ENCODE measurements around the gene COG5.

The COG5 gene

GRCh38 chr7:107450970-107451369 is 112.8 kb downstream of the COG5 start:
- Histone ChIP-seq H3K9me2 (ENCODE audit: low read depth, low read length) (no peaks in the 10 kb centered on the region), H3K79me2 (ENCODE audit: insufficient read depth, low read length) (no peaks in the 10 kb centered on the region), H3F3A (ENCODE audit: insufficient read depth, low read length) (no peaks in the 10 kb centered on the region), H4K20me1 (ENCODE audit: insufficient read depth, low read length) (no peaks in the 10 kb centered on the region), H3K36me3 (ENCODE audit: insufficient read depth, low read length) (no peaks in the 10 kb centered on the region), H3K4me1 (ENCODE audit: insufficient read depth, low read length, severe bottlenecking) (no peaks in the 10 kb centered on the region), H3K27me3 (ENCODE audit: insufficient read depth, low read length) (no peaks in the 10 kb centered on the region), H3K27ac (ENCODE audit: low read depth, low read length, poor library complexity, severe bottlenecking) (no peak overlapping the region), H3K4me2 (ENCODE audit: low read length) (no peak overlapping the region), H3K9me3 (ENCODE audit: low read length) (no peaks in the 10 kb centered on the region), H3K9ac (ENCODE audit: low read length) (no peak overlapping the region), H3K4me3 (ENCODE audit: low read depth, low read length, poor library complexity, severe bottlenecking) (no peak overlapping the region), H2AFZ (ENCODE audit: low read length) (no peak overlapping the region)
- TF ChIP-seq CTCF (IDR thresholded peaks at IDR 0.05; ENCODE audit: low read length) (no peak), EZH2 (IDR thresholded peaks at IDR 0.05; ENCODE audit: borderline replicate concordance, low read length) (no peak)

- Histone ChIP-seq H3K27me3 (ENCODE audit: insufficient read depth, low read length) (no peaks in the 10 kb centered on the region), H3K9me3 (ENCODE audit: low read length) (peaks cover 8% of the 10 kb centered on the region; the same call in 1 of the 2 replicates), H3F3A (ENCODE audit: insufficient read depth, low read length) (no peaks in the 10 kb centered on the region), H3K36me3 (ENCODE audit: insufficient read depth, low read length) (no peaks in the 10 kb centered on the region; the same call in 1 of the 2 replicates), H3K4me1 (ENCODE audit: insufficient read depth, low read length, severe bottlenecking) (no peaks in the 10 kb centered on the region), H3K4me3 (ENCODE audit: low read depth, low read length, poor library complexity, severe bottlenecking) (no peak overlapping the region), H3K9ac (ENCODE audit: low read length) (no peak overlapping the region), H4K20me1 (ENCODE audit: insufficient read depth, low read length) (no peaks in the 10 kb centered on the region), H3K4me2 (ENCODE audit: low read length) (no peak overlapping the region), H3K27ac (ENCODE audit: low read depth, low read length, poor library complexity, severe bottlenecking) (no peak overlapping the region), H2AFZ (ENCODE audit: low read length) (no peak overlapping the region), H3K79me2 (ENCODE audit: insufficient read depth, low read length) (no peaks in the 10 kb centered on the region), H3K9me2 (ENCODE audit: low read depth, low read length) (no peaks in the 10 kb centered on the region)
- no peak for TF ChIP-seq EZH2 (IDR thresholded peaks at IDR 0.05; ENCODE audit: borderline replicate concordance, low read length)
- TF ChIP-seq CTCF (IDR thresholded peaks at IDR 0.05; ENCODE audit: low read length), result no peak
These were observed 116.7 kb downstream of the COG5 start for GRCh38 chr7:107446988-107447387.

GRCh38 chr7:107446531-107446930 is 117.2 kb downstream of the COG5 start:
- Histone ChIP-seq H3K9me3 (ENCODE audit: low read length) (peaks cover 8% of the 10 kb centered on the region; the same call in 1 of the 2 replicates), H4K20me1 (ENCODE audit: insufficient read depth, low read length) (no peaks in the 10 kb centered on the region), H3K79me2 (ENCODE audit: insufficient read depth, low read length) (no peaks in the 10 kb centered on the region), H3K4me2 (ENCODE audit: low read length) (no peak overlapping the region), H3K36me3 (ENCODE audit: insufficient read depth, low read length) (no peaks in the 10 kb centered on the region; the same call in 1 of the 2 replicates), H3K4me1 (ENCODE audit: insufficient read depth, low read length, severe bottlenecking) (no peaks in the 10 kb centered on the region), H3K9me2 (ENCODE audit: low read depth, low read length) (no peaks in the 10 kb centered on the region), H2AFZ (ENCODE audit: low read length) (no peak overlapping the region), H3F3A (ENCODE audit: insufficient read depth, low read length) (no peaks in the 10 kb centered on the region), H3K9ac (ENCODE audit: low read length) (no peak overlapping the region), H3K4me3 (ENCODE audit: low read depth, low read length, poor library complexity, severe bottlenecking) (no peak overlapping the region), H3K27me3 (ENCODE audit: insufficient read depth, low read length) (no peaks in the 10 kb centered on the region), H3K27ac (ENCODE audit: low read depth, low read length, poor library complexity, severe bottlenecking) (no peak overlapping the region)
- TF ChIP-seq EZH2 (IDR thresholded peaks at IDR 0.05; ENCODE audit: borderline replicate concordance, low read length) (no peak), CTCF (IDR thresholded peaks at IDR 0.05; ENCODE audit: low read length) (no peak)
